GM18951 (cell line): Measurements from ENCODE around the gene METTL22.

Experiments used
- POLR2A ChIP-seq: IDR thresholded peaks from 4 replicates; pipeline ENCODE4 v1.6.1; 2011; ENCODE audit warnings: mild to moderate bottlenecking; ENCODE audit not compliant: insufficient read length, insufficient read depth; ENCODE audit errors: extremely low read depth
- in situ Hi-C: fragments of 300-500 bp; cut with MboI; formaldehyde crosslinking; loops from one replicate; pipeline ENCODE4 v1.12.0; 2022; ENCODE audit warnings: low sequenced_read_pairs, mixed read lengths, inconsistent platforms; ENCODE audit not compliant: unreplicated experiment

Gene METTL22

DNA sequence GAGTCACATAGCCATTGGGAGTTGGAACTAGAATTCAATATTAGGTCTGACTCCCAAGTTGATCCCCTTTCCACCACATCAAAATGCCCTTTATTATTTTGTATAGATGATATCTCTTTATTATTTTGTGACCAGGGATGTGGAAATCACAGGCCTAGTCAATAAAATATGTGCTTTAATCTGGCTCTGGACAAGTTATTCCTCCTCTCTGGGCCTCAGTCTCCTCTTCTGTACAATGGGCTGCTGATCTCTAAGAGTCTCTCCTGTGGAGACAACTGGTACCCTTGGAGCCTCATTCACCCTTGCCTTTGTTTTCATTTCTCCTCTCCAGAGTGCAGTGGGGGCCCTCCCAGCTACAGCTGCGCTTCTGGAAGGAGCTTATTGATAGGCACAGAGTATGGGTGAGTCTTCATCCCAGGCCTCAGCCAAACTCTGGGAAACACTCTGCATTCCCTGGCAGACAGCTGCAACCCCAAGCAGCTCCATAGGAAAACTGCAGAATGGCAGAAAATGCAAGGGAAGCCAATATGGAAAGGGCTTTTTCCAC is 48.6 kb downstream of the METTL22 start:
- TF ChIP-seq POLR2A = no peak
- in situ Hi-C loops = loop anchor here (25.0 kb wide), 1 partner anchor 467 kb away; no protein-coding TSS in a partner anchor

- in situ Hi-C loops = loop anchor here (25.0 kb wide), 1 partner anchor 463 kb away; no protein-coding TSS in a partner anchor
- TF ChIP-seq POLR2A = no peak
Observed at GRCh38 chr16:8673611-8674412, 52.3 kb downstream of the METTL22 start.

DNA sequence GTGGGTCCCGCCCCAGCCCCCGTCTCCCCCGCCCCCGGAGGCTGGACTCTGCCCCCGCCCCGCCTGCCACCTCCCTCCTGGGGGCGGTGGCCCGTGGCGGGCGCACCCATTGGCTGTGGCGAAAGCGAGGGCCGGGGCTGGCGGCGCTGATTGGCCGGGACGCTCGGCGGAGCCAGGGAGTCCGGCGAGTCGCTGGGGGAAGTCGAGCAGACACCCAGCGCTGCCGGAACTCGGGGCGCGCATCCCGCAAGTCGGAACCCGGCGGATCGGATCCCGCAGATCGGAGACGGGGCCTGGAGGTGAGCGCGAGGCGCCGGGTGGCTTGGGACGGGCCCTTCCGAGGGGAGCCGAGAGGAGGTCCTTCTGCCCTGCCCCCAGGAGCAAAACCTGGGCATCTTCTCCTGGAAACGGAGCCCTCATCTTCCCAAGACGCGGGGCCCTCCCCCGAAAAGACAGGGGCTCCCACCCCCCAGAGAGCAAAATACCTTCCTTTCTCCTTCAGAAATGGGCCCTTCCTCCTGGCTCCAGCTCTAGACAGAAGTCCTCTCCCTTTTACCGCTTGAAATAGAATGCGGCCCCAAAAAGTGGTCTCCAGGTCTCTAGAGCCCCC is 53.0 kb downstream of the METTL22 start, which contains the start of gene ABAT:
Gene ABAT (plus strand): TSS at position 205 of the 610 bp plus-strand sequence. CDS start 61,123 bp downstream, outside the sequence.
- in situ Hi-C loops = loop anchor here (25.0 kb wide), 1 partner anchor 463 kb away; no protein-coding TSS in a partner anchor
- TF ChIP-seq POLR2A = peak; percentile 61

DNA sequence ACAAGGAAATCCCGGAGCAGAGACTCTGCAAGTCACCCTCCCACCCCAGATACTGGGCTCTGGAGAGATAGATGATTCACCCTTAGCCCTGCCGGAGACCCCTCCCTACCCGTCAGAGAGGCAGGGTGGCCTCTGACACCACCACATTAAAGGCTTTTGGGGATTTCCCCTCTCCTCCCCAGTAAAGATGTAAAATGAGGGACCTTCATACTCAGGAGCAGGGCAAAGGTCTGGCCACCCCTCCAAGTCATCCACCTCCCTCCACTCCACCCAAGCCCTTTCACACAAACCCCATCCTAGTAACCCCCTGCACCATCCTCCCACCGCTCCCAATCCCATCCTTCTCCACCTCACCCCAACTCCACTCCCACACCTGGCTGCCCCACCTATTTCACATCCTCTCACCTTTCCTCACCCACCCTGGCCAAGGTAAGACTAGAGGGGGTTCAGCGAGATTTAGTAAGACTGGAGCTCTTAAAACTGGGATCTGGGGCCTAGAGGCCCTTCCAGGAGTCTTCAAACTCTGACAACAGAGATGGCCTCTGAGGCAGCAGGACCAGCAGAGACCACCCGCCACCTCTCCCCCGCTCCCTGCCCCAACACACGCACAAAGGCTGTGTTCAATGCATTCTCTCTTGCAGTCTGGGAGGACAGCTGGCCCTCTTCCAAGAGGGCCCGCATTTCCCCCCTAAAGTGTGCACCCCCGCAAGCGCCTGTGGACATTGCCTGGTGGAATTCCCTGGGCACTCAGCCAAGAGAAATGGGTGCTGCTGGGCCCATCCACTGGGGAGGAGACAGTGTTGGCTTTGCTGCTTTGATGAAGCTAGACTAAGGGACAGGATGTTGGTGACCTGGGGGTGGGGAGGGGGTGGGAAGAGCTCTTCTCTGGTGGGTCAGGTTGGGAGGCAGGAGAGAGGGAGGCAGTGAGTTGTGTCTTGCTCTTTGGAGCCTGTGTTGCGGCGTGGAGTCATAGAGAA is 54.0 kb downstream of the METTL22 start:
- no peak for TF ChIP-seq POLR2A
- in situ Hi-C loops = no loop called here

DNA sequence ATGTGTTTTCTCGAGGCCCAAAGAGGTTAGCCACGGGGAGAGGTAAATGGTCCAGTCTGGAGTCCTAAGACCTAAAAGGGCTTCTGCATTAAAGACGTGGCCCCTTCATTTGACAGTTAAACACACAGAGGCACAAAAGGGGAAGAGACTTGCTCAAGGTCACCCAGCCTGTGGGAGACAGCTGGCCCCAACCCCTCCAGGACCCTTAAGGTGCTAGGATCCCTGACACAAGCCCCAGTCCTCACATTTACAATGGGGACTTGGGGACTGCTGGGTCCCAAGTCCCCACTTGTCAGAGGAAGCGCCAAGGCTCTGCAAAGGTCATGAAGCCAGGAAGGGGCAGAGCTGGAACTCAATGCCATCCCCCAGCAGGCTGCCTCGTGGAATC is 54.7 kb downstream of the METTL22 start:
- no peak for TF ChIP-seq POLR2A
- in situ Hi-C loops = no loop called here

GRCh38 chr16:8676737-8677375 is 55.4 kb downstream of the METTL22 start:
- in situ Hi-C loops = no loop called here
- TF ChIP-seq POLR2A = no peak

- in situ Hi-C loops = no loop called here
- TF ChIP-seq POLR2A = no peak
Observed at GRCh38 chr16:8677481-8677880, 56.0 kb downstream of the METTL22 start.

DNA sequence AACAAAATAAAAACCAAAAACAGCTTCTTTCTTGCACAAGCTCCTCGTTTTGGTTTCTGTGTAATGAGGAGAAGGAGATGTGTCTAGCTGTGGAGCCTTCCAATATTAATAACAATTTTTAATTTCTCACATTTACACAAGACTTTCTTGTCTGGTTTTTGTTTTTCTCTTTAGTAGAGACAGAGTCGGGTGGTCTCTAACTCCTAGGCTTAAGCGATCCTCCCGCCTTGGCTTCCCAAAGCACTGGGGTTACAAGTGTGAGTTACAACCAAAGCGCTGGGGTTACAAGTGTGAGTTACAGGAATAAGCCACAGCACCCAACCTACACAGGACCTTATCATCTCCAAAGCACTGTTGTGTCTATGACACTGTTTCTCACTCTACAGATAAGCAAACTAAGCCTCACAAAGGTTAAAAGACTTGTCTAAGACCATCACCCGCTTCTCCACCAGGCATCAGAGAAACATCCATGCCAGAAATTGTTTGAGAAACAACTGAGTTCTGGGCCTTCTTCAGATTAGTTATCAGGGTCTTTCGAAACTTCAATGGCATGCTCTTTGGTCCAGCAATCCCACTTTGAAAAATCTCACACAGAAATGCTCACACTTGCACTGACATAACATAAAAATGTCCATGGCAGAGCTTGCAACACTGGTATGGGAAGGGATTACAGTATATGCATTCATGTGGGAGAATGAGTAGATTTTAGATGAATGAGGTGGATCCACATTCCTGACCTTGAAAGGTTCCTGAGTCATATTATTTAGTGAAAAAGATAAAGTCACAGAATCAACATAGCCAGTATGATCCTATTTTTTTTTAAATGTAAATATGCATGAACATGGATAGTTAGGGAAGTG is 56.8 kb downstream of the METTL22 start:
- in situ Hi-C loops = no loop called here
- no peak for TF ChIP-seq POLR2A

DNA sequence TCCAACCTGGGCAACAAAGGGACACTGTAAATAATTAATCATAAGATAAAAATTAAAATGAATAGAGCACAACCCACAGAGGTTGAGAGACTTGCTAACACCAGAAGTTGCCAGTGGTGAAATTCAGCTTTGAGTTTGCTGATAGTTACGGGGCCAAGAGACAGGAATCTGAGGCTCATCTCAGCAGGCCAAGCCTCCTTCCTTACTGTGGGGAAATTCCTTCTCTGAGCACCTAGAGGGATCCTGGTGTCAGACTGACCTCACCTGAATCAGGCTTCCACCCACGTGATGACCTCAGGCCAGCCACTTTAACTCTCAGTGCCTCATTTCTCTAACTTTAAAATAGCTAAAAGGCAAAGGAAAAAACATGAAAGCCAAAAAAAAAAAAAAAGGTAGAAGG is 57.7 kb downstream of the METTL22 start:
- in situ Hi-C loops = no loop called here
- no peak for TF ChIP-seq POLR2A

DNA sequence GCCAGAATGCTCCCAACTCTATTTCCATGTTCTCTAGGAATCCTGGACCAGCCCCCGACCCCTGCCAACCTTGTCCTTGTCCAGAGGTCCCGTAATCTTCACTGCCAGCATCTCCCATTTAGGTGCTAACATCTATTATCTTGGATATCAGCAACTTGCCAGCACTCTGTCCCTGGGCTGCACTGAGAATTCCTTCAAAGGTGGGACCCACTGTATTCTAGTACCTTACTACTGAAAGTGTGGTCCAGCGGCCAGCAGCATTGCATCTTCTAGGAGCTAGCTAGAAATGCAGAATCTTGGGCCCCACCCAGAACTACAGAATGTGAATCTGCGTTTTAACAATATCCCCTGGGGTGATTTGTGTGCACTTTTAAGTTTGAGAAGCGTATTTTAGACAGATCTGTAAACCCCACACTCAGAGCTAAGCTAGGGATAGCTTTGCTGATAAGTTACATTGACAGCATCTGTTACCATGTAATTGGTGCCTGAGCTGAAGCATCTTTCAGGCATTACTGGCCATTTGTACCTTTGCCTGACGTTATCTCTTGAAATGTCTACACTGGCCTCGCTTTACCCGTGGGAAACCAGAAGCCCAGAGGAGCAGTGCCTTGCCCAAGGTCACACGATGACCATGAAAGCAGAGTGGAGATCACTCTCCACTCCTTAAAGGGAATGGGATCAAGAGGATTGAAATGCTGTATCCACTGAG is 61.2 kb downstream of the METTL22 start:
- in situ Hi-C loops = no loop called here
- no peak for TF ChIP-seq POLR2A

DNA sequence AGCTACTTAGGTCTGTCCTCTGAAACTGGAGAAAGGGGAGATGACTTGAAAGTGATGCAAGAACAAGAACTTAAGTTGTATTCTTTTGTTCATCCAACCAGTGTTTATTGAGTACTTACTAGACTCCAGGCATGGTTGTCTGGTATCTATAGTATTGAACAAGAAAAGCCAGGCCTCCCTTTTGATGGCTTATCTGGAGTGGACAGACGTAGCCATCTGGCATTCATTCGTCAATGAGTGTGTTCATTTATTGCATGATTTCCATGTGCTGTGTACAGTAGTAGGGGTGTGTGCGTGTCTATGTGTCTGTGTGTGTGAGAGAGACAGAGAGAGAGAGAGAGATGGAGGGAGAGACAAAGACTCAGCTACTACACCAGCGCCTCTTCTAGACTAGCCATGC is 62.1 kb downstream of the METTL22 start:
- no peak for TF ChIP-seq POLR2A
- in situ Hi-C loops = no loop called here
